Epithelial cell of esophagus (primary cell): ENCODE measurements around the gene FARP1.

Source experiments
- DNase-seq: peaks from one replicate; pipeline ENCODE4 v3.0.0; 2010; ENCODE audit warnings: low read depth
- H3K4me3 ChIP-seq: 2 replicates; pipeline ENCODE4 v1.5.1; 2011; ENCODE audit warnings: mild to moderate bottlenecking, low read length, control low read depth
- TF ChIP-seq, protein P1 (sequence below): IDR thresholded peaks from 2 replicates; pipeline ENCODE4 v1.5.1; 2011; ENCODE audit warnings: low read depth, mild to moderate bottlenecking, low read length, control low read depth, inconsistent platforms; ENCODE audit not compliant: insufficient read depth; ENCODE audit errors: missing control alignments

FARP1 gene

GRCh38 chr13:98433654-98434053 is 290.8 kb downstream of the FARP1 start:
- TF ChIP-seq, protein P1, sequence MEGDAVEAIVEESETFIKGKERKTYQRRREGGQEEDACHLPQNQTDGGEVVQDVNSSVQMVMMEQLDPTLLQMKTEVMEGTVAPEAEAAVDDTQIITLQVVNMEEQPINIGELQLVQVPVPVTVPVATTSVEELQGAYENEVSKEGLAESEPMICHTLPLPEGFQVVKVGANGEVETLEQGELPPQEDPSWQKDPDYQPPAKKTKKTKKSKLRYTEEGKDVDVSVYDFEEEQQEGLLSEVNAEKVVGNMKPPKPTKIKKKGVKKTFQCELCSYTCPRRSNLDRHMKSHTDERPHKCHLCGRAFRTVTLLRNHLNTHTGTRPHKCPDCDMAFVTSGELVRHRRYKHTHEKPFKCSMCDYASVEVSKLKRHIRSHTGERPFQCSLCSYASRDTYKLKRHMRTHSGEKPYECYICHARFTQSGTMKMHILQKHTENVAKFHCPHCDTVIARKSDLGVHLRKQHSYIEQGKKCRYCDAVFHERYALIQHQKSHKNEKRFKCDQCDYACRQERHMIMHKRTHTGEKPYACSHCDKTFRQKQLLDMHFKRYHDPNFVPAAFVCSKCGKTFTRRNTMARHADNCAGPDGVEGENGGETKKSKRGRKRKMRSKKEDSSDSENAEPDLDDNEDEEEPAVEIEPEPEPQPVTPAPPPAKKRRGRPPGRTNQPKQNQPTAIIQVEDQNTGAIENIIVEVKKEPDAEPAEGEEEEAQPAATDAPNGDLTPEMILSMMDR, result no peak

DNA sequence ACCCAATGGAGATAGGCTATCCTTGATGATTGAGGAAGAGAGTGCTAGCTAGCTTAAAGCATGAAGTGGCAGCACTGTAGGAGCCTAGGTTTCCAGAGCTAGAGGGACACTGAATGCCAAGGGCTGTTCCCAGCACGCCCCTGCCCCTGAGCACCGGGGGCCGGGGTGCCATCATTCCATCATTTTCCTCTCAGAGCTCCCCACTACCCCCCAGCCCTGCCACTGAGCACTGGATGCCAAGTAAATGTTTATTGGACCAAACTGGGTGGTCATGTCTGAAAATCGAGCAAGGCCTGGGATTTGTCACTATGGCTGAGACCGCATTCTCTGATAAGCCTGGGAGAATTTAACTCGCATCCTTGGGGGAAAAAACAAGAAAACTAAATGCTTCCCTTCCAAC is 291.2 kb downstream of the FARP1 start:
- no peak overlapping the region for H3K4me3 ChIP-seq
- no peak for DNase-seq
- TF ChIP-seq, protein P1, result no peak

More at GRCh38 chr13:98433654-98434053, 290.8 kb downstream of the FARP1 start:
- no peak overlapping the region for H3K4me3 ChIP-seq
- no peak for DNase-seq

GRCh38 chr13:98435376-98435775 is 292.5 kb downstream of the FARP1 start:
- TF ChIP-seq, protein P1, result no peak
- no peak for DNase-seq
- H3K4me3 ChIP-seq, result no peak overlapping the region

DNA sequence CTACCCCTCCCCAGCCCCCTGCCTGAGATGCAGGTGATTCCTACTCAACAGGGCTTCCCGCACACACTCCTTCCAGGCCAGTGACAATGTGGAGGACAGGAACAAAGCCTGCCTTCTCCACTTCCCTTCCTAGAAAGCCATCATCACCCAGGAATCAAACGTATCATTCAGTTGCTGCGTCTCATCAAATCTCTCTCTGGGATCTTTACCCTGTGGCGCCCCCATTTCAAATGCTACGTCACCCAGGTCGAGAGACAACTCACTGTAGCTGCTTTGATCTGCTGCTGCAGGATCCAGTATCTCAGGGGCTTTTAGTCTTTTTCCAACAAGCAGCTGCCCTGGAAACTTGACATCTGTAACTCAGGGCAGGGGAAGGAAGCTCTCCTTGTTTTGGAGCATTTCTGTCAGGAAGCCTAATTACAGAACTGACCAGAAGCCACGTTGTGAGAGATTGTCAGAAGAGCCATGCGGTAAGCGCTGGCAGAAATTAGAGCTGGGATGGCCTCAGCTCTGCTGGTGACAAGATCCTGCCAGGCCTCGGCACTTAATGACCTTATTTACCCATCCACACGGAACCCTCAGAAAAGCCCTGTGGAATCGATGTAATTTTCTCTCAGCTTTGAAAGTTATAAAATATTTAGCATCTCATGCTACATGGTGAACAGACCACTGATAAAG is 293.5 kb downstream of the FARP1 start:
- TF ChIP-seq, protein P1, result no peak
- no peak overlapping the region for H3K4me3 ChIP-seq
- no peak for DNase-seq

DNA sequence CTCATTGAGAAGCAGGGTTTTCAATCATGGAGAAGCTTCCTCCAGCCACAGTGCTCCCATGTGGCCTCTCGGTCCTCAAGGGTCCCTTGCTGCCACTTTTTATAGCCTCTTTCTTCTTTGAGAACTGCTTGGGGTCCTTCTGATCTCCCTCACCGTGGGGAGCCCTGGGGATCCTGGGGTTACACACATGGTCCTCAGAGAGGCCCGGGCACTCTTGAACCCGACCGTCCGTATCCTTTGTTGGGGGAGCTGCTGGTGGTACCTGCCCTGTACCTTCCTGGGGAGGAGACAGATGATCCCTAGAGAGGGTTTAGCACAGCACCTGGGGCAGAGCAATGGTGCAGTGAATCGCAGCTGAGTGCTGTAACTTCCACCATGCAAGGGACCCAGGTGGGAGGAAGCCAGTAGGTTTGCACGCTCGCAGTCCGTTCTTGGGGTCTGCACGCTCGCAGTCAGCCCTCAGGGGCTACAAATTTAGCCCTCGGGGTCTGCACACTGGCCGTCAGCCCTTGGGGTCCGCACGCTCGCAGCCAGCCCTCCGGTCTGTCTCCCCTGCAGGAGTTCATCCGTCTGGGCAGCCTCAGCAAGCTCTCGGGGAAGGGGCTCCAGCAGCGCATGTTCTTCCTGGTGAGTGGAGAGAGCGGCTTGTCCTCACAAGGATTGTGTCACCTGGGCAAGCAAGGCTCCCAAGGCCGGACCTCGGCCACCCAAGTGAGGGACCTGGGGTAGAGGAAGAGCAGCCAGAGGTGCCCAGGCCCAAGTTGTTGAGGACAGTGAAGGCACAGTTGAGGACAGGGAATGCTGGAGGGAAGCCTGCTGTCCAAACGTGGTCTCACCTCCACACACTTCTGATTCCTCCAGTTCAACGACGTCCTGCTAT is 295.6 kb downstream of the FARP1 start:
- no peak overlapping the region for H3K4me3 ChIP-seq
- no peak for DNase-seq
- TF ChIP-seq, protein P1, result no peak

- TF ChIP-seq, protein P1, result no peak
- DNase-seq, result no peak
Observed at GRCh38 chr13:98439126-98439828, 296.4 kb downstream of the FARP1 start.

More at GRCh38 chr13:98439126-98439828, 296.4 kb downstream of the FARP1 start:
- no peak overlapping the region for H3K4me3 ChIP-seq
